Mammary epithelial cell (primary cell): ENCODE results near the gene PRKAR1A.

ENCODE experiments used
- CTCF ChIP-seq, 2 donors: IDR thresholded peaks in 1 of 2; conservative IDR thresholded peaks in 1 of 2; 2 replicates each; pipeline ENCODE4 v1.5.1; 2011 to 2012; ENCODE audit warnings: inconsistent platforms in 2 of 2, low read length in 2 of 2, mild to moderate bottlenecking in 2 of 2, control low read depth in 1 of 2, low read depth in 1 of 2; ENCODE audit not compliant: insufficient read depth in 1 of 2; ENCODE audit errors: extremely low read depth in 1 of 2
- EZH2 ChIP-seq: IDR thresholded peaks from 2 replicates; pipeline ENCODE4 v1.6.1; 2012; ENCODE audit warnings: low read length, inconsistent platforms, borderline replicate concordance

DNA sequence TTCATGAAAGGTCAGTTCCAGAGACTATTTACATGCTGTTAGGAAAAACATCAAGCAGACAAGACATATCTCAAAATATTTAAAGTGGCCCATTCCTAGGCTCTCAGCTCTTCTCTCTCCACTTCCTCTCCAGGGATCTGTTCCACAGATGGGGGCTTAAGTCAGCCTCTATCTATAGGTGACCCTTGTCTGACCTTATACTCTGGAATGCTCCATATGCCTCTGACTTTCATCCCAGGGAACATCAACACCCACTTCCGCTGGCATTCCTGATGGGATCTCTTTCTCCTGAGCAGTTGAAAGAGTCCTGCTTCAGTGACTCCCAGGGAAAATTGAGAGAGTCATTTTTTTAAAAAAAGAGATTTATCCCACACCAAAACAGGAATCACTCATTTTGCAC is 43.4 kb upstream of the PRKAR1A start:
- TF ChIP-seq CTCF (conservative IDR thresholded peaks at IDR 0.05 in 1 of 2, IDR thresholded peaks at IDR 0.05 in 1 of 2; ENCODE audit: extremely low read depth in 1 of 2, insufficient read depth in 1 of 2, low read depth in 1 of 2, low read length in 2 of 2): no peak
- no peak for TF ChIP-seq EZH2
